A549 treated with ZK216348 at 1 μM for 4 hours (cell line): ENCODE results near the gene ABTB1. TPM values are rescaled to one million over a fixed set of nuclear protein-coding genes. Genes with fewer than 3 reads are reported as not detected.

Source experiments
- total RNA-seq: library from RNA; stranded (reverse); fragments of 200-300 nt; extraction: Qiagen RNA extraction; gene quantifications from 5 replicates; pipeline ENCODE4 v1.2.3, GENCODE V29; 2022; ENCODE audit warnings: low read depth

The ABTB1 gene
- total RNA-seq: 7.8 to 20.3 TPM (median 16.5 TPM) in 5 replicates

DNA sequence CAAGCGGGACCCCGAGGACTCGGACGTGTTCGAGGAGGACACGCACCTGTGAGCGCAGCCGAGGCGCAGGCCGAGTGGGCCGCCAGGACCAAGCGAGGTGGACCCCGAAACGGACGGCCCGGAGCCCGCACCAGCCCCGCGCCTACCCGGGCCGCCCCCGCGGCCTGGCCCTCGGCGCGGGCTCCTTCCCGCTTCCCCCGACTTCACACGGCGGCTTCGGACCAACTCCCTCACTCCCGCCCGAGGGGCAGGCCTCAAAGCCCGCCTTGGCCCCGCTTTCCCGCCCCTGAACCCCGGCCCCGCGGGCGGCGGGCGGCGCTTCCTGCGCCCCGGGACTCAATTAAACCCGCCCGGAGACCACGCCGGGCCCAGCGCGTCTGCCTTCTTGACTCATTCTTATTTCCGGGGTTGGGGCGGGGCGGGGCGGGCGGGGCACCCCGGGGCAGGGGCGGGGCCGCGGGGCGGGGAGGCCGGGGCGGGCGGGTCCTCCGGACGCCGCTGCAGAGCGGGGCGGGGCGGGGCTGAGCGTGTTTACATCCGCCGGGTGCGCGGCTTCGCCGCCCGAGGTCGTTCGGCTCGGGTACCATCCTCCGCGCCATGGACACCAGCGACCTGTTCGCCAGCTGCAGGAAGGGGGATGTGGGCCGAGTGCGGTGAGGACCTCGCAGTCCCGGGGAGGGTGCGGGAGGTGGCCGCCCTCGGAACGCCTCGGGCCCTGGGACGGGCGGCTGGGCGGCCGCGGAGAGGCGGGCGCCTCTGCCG, at the start of gene ABTB1:
Gene ABTB1 (plus strand): TSS at position 524 of the 762 bp plus-strand sequence. CDS start 74 bp downstream, at position 598.

DNA sequence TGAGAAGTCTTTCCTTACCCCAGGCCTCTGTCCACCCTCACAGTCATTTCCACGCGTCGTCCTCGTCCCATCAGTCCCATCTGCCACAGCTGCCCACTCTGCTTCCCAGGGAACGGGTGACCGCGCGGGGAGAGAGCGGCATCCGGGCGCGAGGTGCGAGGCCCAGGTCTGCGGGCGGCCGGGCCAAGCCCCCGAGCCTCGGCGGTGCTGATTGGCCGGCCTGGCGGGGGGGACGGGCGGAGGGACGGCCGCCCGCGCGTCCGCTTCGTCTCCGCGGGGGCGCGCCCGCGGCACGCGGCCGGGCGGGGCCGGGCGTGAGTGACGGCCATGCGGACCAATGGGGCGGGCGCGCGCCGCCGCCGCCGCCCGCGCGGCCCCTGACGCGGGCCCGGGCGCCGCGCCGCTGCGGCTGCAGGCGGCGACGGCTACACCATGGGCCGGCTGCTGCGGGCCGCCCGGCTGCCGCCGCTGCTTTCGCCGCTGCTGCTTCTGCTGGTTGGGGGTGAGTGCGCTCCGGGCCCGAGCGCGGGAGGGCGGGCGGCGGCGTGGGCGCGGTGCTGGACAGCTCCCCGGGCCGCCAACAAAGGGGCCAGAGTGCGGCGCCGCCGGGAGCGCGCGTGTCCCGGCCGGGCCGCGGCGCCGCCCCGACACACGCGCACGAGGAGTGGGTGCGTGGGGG, 43.8 kb upstream of the ABTB1 start, which contains the start of gene PODXL2:
Gene PODXL2 (plus strand): TSS at position 398 of the 679 bp plus-strand sequence. CDS start 35 bp downstream, at position 433.

Other genes with a start within 250 kb of the ABTB1 start
- gene TPRA1, start 82.2 kb upstream of the ABTB1 start, total RNA-seq: 35.8 to 50.0 TPM (median 46.2 TPM) in 5 replicates
- 40.4 to 62.0 TPM (median 57.0 TPM) in 5 replicates for gene MCM2, start 74.5 kb upstream of the ABTB1 start, total RNA-seq
- 6.7 to 11.1 TPM (median 9.7 TPM) in 5 replicates for gene PODXL2, start 43.8 kb upstream of the ABTB1 start, total RNA-seq
- 54.7 to 83.4 TPM (median 68.6 TPM) in 5 replicates for gene MGLL, start 149.6 kb downstream of the ABTB1 start, total RNA-seq
- gene KBTBD12, start 242.3 kb downstream of the ABTB1 start, total RNA-seq: not detected in 5 replicates